CD4-positive, alpha-beta T cell treated with Interleukin-15 for 1 hour (primary cell): ENCODE measurements around the gene DNHD1.
"Not testable (repeated sequence)": the region's sequence is repeated elsewhere in the genome, so short reads cannot be mapped to it uniquely, and the experiment has no call there.

ENCODE experiments used
- DNase-seq: peaks from one replicate; pipeline ENCODE4 v3.0.0-alpha.2; 2020

The DNHD1 gene

GRCh38 chr11:6480299-6480914 is 16.7 kb upstream of the DNHD1 start:
- DNase-seq = no peak

GRCh38 chr11:6481012-6481923 is 15.8 kb upstream of the DNHD1 start, which contains the start of the genes ARFIP2 and TIMM10B:
Gene ARFIP2, minus strand, starts transcription at chr11:6481331. Its CDS starts 910 bp downstream, at chr11:6480421.
Gene TIMM10B, plus strand, starts transcription at chr11:6481501. Its CDS starts 16 bp downstream, at chr11:6481517.
- DNase-seq = peak; percentile 98

DNA sequence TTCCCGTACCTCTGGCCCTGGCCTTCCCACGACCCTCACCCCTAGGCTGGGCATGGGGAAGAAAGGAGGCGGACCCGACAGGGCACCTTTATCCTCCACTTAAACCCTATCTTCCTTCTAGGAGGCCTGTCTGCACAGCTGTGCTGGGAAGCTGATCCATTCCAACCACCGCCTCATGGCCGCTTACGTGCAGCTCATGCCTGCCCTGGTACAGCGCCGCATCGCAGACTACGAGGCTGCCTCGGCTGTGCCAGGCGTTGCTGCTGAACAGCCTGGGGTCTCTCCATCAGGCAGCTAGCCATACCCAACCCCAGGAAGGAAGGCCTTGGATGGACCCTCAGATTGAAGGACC is 15.2 kb upstream of the DNHD1 start:
- DNase-seq = no peak

GRCh38 chr11:6482441-6482840 is 14.6 kb upstream of the DNHD1 start:
- DNase-seq = no peak

GRCh38 chr11:6483015-6483414 is 14.1 kb upstream of the DNHD1 start:
- DNase-seq = no peak

- no peak for DNase-seq
These were observed 11.4 kb upstream of the DNHD1 start for GRCh38 chr11:6485661-6486060.

DNA sequence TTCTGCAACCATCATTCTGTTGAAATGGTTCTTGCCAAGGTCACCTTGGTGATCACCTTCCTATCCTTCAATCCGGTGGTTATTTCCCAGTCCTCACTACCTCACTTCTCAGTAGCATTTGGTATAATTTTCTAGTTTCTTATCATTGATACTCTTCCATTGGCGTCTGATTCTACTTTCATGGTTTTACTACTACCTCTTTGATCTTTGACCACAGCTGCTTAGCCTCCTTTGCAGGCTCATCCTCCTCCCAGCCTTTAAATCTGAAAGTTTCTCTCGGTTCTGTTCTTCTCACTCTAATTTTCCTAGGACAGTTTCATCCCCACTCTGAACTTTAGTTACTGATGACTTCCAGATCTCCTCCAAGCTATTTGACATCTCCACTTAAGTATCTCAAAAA is 10.8 kb upstream of the DNHD1 start:
- no peak for DNase-seq

DNA sequence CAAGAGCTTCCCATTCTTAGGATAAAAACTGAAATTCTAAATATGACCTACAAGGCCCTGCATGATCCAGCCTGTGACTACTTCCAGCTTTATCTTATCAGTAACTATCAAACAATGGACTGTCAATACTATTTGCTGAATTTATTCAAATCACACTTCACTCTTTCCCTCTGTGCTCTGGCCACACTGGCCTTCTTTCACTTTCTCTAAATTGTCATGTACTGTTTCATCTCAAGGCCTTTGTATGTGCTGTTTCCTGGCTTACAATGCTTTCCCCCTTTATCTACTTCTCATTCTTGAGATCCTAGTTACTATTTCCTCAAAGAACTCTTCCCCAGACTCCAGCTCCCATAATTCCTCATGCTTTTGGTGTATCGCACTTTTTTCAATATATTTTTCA is 10.1 kb upstream of the DNHD1 start:
- DNase-seq = no peak

DNA sequence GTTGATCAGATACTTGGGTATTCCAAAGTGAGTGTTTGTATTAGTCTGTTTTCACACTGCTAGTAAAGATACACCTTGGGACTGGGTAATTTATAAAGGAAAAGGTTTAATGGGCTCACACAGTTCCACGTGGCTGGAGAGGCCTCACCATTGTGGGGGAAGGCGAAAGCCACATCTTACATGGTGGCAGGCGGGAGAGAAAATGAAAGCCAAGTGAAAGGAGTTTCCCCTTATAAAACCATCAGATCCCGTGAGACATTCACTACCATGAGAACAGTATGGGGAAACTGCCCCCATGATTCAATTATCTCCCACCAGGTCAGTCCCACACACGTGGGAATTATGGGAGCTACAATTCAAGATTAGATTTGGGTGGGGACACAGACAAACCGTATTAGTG is 8.7 kb upstream of the DNHD1 start:
- DNase-seq = no peak

GRCh38 chr11:6488821-6489220 is 8.3 kb upstream of the DNHD1 start:
- no peak for DNase-seq

- DNase-seq = no peak
These were observed 7.8 kb upstream of the DNHD1 start for GRCh38 chr11:6489306-6489705.

GRCh38 chr11:6498121-6498520 is 1.0 kb downstream of the DNHD1 start:
- no peak for DNase-seq

DNA sequence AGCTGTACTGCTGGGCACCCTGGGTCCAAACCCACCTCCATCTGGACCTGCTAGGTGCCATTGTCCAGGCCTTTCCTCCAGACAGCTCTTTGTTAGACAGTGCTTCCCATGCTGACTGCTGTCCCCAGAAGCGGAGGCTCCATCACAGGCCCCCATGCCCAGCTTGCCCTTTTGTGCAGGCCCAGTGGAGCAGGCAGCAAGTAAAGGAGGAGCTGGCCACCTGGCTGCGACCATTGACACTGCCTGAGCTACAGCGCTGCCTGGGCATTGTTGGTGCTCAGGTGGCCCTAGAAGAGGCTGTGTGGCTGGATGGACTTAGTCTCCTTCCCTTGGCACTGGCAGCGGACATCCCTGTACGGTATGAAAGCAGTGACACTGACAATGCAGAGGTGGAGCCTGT is 1.5 kb downstream of the DNHD1 start:
- DNase-seq = no peak

DNA sequence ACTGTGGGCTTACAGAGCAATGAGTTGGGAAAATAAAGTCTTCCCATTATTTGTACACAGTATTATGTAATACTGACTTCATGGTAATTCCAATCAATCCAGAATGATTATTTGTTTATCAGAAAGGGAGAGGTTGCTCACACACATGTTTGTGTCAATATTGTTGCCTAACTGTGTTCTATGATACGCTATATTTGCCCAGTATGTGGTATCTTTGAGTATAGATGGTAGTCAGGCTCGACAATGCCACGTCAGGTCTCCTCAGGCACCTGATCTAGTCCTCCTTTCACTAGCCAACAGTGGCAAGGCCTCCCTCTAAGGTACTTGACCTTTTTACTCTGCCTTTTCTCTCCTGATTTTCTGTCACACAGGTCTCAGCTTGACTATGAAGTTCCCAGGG is 5.3 kb downstream of the DNHD1 start:
- DNase-seq = no peak

DNA sequence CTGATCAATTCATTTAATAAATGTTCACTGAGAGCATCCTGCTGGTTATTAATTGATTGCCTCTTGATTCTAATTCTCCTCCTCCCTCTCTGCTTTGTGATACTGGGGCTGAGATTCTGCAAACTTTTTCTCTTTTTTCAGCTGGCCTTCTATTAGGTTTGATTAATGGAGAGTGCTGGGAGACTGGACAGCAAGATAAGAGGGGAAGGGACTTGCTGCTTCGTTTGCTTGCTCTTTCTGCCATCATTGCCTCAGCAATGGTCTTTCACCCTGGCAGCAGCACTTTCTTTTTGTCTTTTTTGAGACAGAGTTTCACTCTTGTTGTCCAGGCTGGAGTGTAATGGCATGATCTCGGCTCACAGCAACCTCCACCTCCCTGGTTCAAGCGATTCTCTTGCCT is 7.1 kb downstream of the DNHD1 start:
- DNase-seq = no peak

GRCh38 chr11:6505577-6506240 is 8.6 kb downstream of the DNHD1 start:
- DNase-seq = no peak

GRCh38 chr11:6516865-6517264 is 19.8 kb downstream of the DNHD1 start:
- no peak for DNase-seq

- no peak for DNase-seq
These were observed 23.2 kb downstream of the DNHD1 start for GRCh38 chr11:6520265-6520664.

DNA sequence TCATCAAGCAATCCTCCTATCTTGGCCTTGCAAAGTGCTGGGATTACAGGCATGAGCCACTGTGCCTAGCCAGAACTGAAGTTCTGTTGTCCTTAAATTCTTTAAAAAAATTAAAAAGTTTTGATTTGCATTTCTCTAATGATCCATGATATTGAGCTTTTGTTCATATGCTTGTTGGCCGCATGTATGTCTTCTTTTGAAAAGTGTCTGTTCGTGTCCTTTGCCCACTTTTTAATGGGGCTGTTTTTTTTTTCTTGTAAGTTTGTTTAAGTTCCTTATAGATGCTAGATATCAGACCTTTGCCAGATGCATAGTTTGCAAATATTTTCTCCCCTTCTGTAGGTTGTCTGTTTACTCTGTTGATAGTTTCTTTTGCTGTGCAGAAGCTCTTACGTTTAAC is 24.9 kb downstream of the DNHD1 start:
- not testable (repeated sequence) for DNase-seq

GRCh38 chr11:6523253-6523652 is 26.2 kb downstream of the DNHD1 start:
- DNase-seq = no peak

GRCh38 chr11:6526411-6527135 is 29.5 kb downstream of the DNHD1 start:
- DNase-seq = no peak

- no peak for DNase-seq
These were observed 32.2 kb downstream of the DNHD1 start for GRCh38 chr11:6529266-6529665.

DNA sequence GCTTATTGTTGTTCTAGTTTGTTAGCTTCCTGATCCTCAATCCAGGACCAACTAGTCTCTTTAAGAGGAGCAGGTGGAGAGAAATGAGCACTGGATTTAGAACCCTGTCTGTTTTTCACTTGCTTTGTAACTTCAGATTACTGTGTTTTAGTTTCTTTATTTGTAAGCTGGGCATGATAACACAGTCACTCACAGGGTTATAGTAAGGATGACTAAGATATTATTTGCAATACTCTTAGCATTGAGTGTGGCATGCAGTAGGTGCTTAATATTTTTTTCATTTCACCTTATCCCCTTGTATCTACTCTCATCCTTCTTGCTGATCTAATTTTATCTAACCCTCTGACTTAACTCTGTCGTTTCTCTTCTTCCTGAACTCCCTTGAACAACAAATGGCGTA is 33.8 kb downstream of the DNHD1 start:
- DNase-seq = no peak
